Adrenal gland (tissue), 5 donors: ENCODE measurements around the gene VPS50.

Experiments used
- CTCF ChIP-seq, 6 experiments: fragments of 450-650 bp in 4 of 6; fragments of 200-600 bp in 2 of 6; sonication (generic) in 1 of 6; IDR thresholded peaks; 1 replicate in 5 of 6; 2 replicates in 1 of 6; pipeline versions ENCODE4 v1.5.1 to v1.8.0; 2016 to 2021; ENCODE audit warnings: antibody characterized with exemption in 6 of 6, mild to moderate bottlenecking in 2 of 6, moderate library complexity in 1 of 6
- POLR2A ChIP-seq, 2 donors: fragments of 450-650 bp; IDR thresholded peaks; one replicate each; pipeline ENCODE4 v1.6.1; 2017; ENCODE audit warnings: antibody characterized with exemption in 2 of 2, mild to moderate bottlenecking in 2 of 2, moderate library complexity in 1 of 2
- donor health status: DM: no; HTN: no; CAD: no.

GRCh38 chr7:93232673-93233018, 480 bp downstream of the VPS50 start:
- TF ChIP-seq CTCF (IDR thresholded peaks at IDR 0.05), result no peak
- TF ChIP-seq POLR2A (IDR thresholded peaks at IDR 0.05), result no peak
